Measurements from ENCODE around the gene HLA-DPA1. TPM values are rescaled to one million over a fixed set of nuclear protein-coding genes. Genes with fewer than 3 reads are reported as not detected.

The HLA-DPA1 gene
- total RNA-seq: 100 to 1,000 TPM in 1 of 4 donors, 10 to 100 TPM in 3; 15.4 to 172 (median 67.6) TPM

DNA sequence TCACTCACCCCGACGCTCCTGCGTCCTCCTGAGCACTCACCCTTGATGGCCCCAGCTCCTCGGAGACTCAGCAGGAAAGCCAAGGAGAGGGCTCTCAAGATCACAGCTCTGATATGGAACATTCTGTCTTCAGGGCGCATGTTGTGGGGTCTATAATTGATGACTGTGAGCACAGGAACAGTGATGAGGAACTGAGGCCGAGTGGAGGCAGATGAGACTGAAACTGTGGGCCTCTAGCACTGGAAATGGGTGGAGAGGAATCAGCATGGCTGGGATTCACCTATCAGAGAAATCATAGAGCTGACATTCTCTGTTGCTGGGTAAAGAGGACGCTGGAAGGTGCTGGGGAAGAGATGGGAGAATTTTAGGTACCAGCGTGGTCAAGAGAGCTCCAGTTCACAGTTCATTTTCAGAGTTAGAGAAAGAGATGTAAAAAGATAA, at the start of gene HLA-DPA1:
Gene HLA-DPA1, minus strand, starts transcription at position 219 of the 441 bp plus-strand sequence.
- Histone ChIP-seq H3K27ac (no peak within 1 kb of the TSS), H3K27me3 (no peaks in the 10 kb centered on the region), H3K9me3 (no peaks in the 10 kb centered on the region), H3K4me1 (no peaks in the 10 kb centered on the region), H3K36me3 (no peaks in the 10 kb centered on the region), H3K4me3 (replicated peaks in 1 of 3) (peak within 1 kb of the TSS in 1 of 3 donors; percentile 13)
- peak; percentile 13 to 23 for DNase-seq
- intact Hi-C loops (cut with DNase I): no loop called here
- 31 to 42% methylated on average over 8 of the region's 8 CpGs for WGBS, 2 donors
- TF ChIP-seq, protein P1, sequence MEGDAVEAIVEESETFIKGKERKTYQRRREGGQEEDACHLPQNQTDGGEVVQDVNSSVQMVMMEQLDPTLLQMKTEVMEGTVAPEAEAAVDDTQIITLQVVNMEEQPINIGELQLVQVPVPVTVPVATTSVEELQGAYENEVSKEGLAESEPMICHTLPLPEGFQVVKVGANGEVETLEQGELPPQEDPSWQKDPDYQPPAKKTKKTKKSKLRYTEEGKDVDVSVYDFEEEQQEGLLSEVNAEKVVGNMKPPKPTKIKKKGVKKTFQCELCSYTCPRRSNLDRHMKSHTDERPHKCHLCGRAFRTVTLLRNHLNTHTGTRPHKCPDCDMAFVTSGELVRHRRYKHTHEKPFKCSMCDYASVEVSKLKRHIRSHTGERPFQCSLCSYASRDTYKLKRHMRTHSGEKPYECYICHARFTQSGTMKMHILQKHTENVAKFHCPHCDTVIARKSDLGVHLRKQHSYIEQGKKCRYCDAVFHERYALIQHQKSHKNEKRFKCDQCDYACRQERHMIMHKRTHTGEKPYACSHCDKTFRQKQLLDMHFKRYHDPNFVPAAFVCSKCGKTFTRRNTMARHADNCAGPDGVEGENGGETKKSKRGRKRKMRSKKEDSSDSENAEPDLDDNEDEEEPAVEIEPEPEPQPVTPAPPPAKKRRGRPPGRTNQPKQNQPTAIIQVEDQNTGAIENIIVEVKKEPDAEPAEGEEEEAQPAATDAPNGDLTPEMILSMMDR (IDR thresholded peaks at IDR 0.05): no peak
- TF ChIP-seq POLR2A (IDR thresholded peaks at IDR 0.05): peak in 1 of 2 donors; percentile 41

DNA sequence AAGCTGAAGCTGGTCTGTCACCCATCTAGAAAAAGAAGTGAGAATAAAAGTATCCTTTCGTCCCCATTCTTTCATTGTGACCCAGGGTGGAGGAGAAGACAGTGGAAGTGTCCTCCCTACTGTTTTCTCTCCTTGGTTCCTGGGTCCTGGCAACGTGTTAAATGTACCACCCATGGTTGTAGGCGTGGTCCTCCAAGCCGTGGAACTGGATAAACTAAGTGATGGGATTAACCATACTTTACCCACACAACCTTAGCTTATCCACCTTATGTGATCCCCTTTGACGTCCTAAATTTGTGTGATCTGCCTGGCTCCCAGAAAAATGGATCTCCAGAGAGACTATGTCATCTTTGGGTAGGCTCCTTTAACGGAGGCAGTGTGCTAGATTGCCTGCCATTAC, 49.7 kb upstream of the HLA-DPA1 start:
- Histone ChIP-seq H3K9me3 (no peaks in the 10 kb centered on the region), H3K4me3 (replicated peaks in 1 of 3) (no peak overlapping the region), H3K4me1 (no peaks in the 10 kb centered on the region), H3K36me3 (no peaks in the 10 kb centered on the region), H3K27ac (no peak overlapping the region), H3K27me3 (no peaks in the 10 kb centered on the region)
- WGBS, 2 donors: 72 to 84% methylated on average over 6 of the region's 6 CpGs
- intact Hi-C loops (cut with DNase I): loop anchor here (5.0 kb wide), 1 partner anchor 124 kb away; no protein-coding TSS in a partner anchor
- no peak for DNase-seq
- TF ChIP-seq POLR2A (IDR thresholded peaks at IDR 0.05): no peak
- TF ChIP-seq, protein P1 (IDR thresholded peaks at IDR 0.05): no peak

DNA sequence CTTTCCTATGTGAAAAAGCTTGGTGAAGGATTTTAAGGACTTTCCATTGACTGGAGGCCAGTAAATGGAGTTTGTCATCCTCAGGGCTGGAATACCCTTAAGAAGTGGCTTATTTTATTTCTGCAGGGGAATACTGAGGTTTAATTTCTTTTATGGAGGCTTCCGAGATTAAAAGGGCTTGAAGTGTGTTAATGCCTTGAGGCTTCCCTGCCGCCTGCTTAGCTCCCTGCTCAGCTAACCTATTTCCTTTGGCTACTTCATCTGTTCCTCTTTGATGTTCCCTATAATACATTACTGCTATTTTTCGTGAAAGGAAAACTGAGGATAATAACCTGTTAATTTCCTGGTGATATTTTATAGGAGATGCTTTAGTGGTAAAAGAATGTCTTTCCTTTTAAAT, 46.6 kb upstream of the HLA-DPA1 start:
- no peak for TF ChIP-seq POLR2A (IDR thresholded peaks at IDR 0.05)
- TF ChIP-seq, protein P1 (IDR thresholded peaks at IDR 0.05): no peak

DNA sequence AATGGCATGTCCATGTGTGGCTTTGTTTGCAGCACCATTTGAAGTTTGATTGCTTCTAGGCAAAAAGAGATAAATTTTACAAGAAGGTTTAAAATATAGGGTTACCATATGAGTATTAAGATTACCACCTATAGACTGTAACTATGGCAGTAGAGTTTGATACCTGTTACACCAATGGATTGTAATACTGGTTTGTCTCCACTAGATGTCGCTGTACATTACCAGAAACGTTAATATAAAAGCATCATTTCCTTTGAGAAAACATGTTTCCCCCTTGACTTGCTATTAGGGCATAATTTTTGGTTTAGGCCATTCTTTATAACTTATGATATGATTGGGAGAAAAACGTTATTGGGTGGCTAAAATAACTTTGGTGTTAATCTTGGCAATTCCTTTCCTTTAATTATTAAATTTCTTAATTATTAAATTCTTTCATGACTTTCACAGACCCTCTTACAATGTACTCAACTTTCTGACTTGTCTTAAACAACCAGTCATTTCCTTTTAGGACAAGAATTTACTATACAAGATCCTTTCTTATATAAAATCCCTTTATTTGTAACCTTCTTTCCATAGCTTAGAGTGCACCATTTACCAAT, 45.2 kb upstream of the HLA-DPA1 start:
- intact Hi-C loops (cut with DNase I): no loop called here
- Histone ChIP-seq H3K36me3 (no peaks in the 10 kb centered on the region), H3K27me3 (peaks cover 4% of the 10 kb centered on the region), H3K9me3 (no peaks in the 10 kb centered on the region), H3K4me1 (no peaks in the 10 kb centered on the region), H3K4me3 (replicated peaks in 1 of 3) (no peak overlapping the region), H3K27ac (no peak overlapping the region)
- DNase-seq: no peak
- TF ChIP-seq, protein P1 (IDR thresholded peaks at IDR 0.05): peak; percentile 57 to 86 (median 81)
- TF ChIP-seq POLR2A (IDR thresholded peaks at IDR 0.05): no peak
- WGBS, 2 donors: 0 to 1% methylated on average over 3 of the region's 3 CpGs

More for the DNA sequence above, 46.6 kb upstream of the HLA-DPA1 start:
- intact Hi-C loops (cut with DNase I): loop anchor here (5.0 kb wide), 1 partner anchor 127 kb away; no protein-coding TSS in a partner anchor
- H3K9me3 ChIP-seq: no peaks in the 10 kb centered on the region
- H3K4me3 ChIP-seq (replicated peaks in 1 of 3): no peak overlapping the region
- peaks cover 4% of the 10 kb centered on the region for H3K27me3 ChIP-seq
- no peak overlapping the region for H3K27ac ChIP-seq
- DNase-seq: no peak
- H3K4me1 ChIP-seq: no peaks in the 10 kb centered on the region
- 58 to 65% methylated on average over 3 of the region's 3 CpGs for WGBS, 2 donors
- H3K36me3 ChIP-seq: no peaks in the 10 kb centered on the region

DNA sequence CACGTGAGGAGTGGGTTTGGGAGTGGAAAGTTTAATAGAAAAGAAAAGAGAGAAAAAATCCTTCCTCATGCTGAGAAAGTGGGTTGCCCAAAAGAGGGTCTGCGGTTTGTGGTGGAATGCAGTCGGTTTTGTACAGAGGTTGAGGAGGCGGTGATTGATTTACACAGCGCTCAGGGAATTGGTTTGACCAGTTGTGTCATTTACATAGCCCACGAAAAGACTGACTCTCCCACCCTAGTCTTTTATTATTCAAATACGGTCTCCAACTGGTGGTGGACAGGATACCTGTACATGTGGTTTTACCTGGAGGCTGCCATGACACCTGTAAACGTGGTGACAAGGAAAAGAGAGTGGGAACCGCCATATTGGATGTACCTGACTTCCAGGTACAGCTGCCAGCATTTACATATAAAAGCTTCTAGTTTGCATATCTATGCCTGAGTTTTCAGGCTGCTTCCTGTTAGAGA, 44.4 kb upstream of the HLA-DPA1 start:
- DNase-seq: no peak
- H3K9me3 ChIP-seq: no peaks in the 10 kb centered on the region
- TF ChIP-seq, protein P1 (IDR thresholded peaks at IDR 0.05): no peak
- TF ChIP-seq POLR2A (IDR thresholded peaks at IDR 0.05): no peak
- H3K36me3 ChIP-seq: no peaks in the 10 kb centered on the region
- no peaks in the 10 kb centered on the region for H3K4me1 ChIP-seq
- no peak overlapping the region for H3K4me3 ChIP-seq (replicated peaks in 1 of 3)
- no peak overlapping the region for H3K27ac ChIP-seq
- peaks cover 4% of the 10 kb centered on the region for H3K27me3 ChIP-seq
- 22 to 23% methylated on average over 9 of the region's 9 CpGs for WGBS, 2 donors
- intact Hi-C loops (cut with DNase I): no loop called here
